ENCODE data around the gene ZNF385B.

DNA sequence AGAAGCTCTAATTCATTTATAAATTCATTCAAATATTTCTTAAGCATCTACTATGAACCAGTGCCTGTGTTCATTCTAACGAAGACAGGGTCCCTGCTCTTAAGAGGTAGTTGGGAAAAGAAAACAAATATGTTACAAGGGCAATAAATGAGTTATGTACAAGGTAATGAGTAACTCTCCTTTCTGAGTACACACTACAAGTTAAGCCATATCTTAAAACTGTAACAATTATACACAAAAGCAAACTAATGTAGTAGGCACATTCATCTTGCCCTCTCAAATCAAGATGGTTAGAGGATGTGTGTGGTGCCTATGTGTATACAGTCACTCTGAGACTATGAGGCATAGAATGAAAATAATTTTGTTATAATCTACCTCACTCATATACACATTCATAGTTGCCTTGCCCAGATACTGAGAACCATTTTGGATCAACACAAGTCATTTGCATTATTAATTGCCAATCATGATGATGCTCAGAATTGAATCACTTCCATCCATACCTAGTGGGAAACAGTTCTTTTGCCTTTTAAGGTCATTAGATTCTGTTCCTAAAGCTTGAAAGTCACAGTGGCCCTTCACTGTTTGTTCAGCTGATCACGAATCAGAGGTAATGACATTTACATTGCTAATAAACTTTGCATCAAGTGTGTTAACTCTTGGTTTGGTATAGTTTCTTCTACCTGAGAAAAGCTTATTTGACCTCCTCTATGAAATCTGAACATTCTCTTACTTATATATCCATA lies 283.1 kb downstream of the ZNF385B start:
- TF ChIP-seq, protein P1, sequence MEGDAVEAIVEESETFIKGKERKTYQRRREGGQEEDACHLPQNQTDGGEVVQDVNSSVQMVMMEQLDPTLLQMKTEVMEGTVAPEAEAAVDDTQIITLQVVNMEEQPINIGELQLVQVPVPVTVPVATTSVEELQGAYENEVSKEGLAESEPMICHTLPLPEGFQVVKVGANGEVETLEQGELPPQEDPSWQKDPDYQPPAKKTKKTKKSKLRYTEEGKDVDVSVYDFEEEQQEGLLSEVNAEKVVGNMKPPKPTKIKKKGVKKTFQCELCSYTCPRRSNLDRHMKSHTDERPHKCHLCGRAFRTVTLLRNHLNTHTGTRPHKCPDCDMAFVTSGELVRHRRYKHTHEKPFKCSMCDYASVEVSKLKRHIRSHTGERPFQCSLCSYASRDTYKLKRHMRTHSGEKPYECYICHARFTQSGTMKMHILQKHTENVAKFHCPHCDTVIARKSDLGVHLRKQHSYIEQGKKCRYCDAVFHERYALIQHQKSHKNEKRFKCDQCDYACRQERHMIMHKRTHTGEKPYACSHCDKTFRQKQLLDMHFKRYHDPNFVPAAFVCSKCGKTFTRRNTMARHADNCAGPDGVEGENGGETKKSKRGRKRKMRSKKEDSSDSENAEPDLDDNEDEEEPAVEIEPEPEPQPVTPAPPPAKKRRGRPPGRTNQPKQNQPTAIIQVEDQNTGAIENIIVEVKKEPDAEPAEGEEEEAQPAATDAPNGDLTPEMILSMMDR (IDR thresholded peaks at IDR 0.05) = no peak
- TF ChIP-seq POLR2A (IDR thresholded peaks at IDR 0.05) = no peak
- TF ChIP-seq POLR2AphosphoS5 (IDR thresholded peaks at IDR 0.05) = no peak
